GM21447 (cell line): Measurements from ENCODE around the gene ASPA.
"Not testable (repeated sequence)": the region's sequence is repeated elsewhere in the genome, so short reads cannot be mapped to it uniquely, and the experiment has no call there.

Experiments
- ATAC-seq: cut with Tn5 transposase; IDR thresholded peaks from one replicate; pipeline ENCODE4 v1.9.1; 2021; ENCODE audit not compliant: unreplicated experiment

Gene ASPA

GRCh38 chr17:3475812-3476610 is at the start of gene ASPA:
TSS of gene ASPA (plus strand) at chr17:3475997. CDS start at chr17:3476160, 163 bp downstream.
- no peak for ATAC-seq

DNA sequence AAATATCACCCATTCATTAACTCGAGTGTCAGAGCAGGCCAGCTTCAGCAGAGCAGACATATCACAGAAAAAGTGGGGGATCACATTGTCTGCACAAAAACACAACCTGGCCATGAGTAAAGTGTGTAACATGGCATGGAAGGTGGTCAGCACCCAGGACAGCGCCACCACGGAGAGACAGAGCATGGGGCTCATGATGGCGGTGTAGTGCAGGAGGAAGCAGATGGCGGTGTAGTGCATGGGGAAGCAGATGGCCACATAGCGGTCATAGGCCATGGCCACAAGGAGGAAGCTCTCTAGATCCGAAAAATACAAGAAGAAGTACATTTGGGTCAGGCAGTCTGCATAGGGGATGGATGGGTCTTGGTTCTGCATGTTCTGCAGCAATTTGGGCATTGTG is 42.6 kb upstream of the ASPA start:
- ATAC-seq = not testable (repeated sequence)

- no peak for ATAC-seq
These were observed 42.1 kb upstream of the ASPA start, which contains the start of gene OR1E2 for GRCh38 chr17:3433741-3434140. TSS of gene OR1E2 (minus strand) at chr17:3433841. CDS start at chr17:3433841, 0 bp downstream.

DNA sequence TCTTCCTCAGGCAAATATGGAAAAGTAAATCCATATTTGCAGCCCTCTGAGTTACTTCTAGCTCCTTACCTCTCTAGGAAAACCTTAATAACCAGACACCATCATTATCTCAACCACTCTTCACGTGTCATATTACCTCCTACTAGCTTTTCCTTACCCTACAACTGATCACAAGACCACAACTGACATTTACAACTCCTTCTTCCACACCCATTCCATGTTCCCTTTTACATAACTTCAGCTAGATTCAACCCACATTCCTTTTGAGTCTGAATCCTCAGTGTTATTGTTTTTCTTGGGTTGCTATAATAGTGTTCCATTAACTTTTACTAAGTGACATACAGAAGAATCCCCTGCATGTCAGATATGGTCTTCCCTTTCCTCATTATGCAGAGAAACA is 37.4 kb upstream of the ASPA start:
- no peak for ATAC-seq

- no peak for ATAC-seq
These were observed 35.3 kb upstream of the ASPA start for GRCh38 chr17:3440451-3440850.

GRCh38 chr17:3447625-3448024 is 28.2 kb upstream of the ASPA start:
- no peak for ATAC-seq

- no peak for ATAC-seq
These were observed 27.6 kb upstream of the ASPA start for GRCh38 chr17:3448059-3448665.

DNA sequence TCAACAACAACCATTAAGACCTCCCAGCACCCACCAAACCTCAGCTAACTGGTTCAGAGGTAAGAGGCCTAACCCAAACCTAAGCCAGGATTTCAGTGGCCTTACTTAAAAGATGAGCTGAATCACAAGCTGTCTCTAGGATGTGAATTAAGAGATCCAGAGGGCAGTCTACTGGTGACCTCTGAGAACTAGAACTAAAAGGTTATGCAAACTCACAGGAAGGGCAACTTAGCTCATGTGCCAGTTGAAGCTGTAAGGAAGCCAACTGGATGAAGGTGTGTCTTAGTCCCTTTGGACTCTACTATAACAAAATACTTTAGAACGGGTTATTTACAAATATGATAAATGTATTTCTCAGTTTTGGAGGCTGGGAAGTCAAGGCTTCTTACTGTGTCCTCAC is 9.4 kb upstream of the ASPA start:
- not testable (repeated sequence) for ATAC-seq

DNA sequence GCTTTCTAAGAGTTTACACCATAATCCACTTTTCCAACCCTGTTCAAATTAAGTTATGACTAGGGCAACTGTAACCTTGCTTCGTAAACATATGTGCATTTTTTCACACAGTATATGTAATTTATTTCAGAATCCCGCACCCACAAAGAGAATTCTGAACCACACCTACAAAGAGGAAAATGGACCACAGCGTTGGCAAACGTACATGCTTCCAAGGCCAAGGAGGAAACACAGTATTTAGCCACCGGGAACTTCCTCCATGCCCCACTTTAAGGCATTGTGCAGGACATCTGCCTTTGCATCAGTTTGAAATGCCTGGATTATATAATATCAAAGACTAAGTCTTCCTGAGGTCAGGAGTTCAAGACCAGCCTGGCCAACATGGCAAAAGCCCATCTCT is 6.3 kb upstream of the ASPA start:
- no peak for ATAC-seq

- ATAC-seq = no peak
These were observed 4.2 kb upstream of the ASPA start, which contains the start of gene SPATA22 for GRCh38 chr17:3471599-3471998. TSS of gene SPATA22 (minus strand) at chr17:3471819. CDS start at chr17:3469325, 2,494 bp downstream.

DNA sequence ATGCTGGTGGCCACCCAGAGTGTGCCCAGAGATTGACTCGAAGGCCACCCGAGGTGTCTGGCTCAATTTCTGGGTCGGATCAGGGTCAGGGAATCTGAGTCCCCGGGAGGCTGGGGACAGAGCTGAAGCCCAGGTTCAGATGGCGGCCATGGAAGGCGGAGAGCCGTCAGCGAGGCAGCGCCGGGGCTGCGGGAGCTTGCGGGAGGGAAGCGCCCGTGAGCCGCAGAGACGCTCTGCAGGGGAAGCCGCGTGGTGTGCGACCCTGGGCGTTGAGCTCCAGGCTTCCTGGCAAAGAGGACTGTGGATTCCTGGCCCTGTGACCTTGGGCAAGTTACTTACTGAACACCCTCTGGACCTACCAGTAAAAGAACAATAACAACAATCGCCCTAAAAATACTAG is 3.7 kb upstream of the ASPA start:
- ATAC-seq = no peak

DNA sequence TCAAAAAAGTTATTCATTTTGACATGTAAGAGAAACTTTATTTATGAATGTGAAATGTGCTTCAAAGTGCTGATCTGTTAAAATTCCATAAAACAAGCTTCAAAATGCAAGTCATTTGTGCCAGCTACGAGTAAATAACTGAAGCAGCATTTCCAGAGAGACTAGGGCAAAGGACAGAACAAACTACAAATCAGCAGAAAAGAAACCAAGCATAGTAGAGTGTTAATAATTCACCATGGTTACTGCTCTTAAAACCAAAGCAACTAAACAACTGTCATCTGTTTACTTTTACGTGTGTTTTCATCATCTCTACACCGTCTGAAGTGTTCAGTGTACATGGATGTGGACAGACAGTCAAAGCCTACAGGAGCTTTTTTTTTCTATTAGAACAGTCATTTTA is 1.6 kb upstream of the ASPA start:
- ATAC-seq = no peak

GRCh38 chr17:3475251-3475685 is 529 bp upstream of the ASPA start:
- ATAC-seq = no peak

DNA sequence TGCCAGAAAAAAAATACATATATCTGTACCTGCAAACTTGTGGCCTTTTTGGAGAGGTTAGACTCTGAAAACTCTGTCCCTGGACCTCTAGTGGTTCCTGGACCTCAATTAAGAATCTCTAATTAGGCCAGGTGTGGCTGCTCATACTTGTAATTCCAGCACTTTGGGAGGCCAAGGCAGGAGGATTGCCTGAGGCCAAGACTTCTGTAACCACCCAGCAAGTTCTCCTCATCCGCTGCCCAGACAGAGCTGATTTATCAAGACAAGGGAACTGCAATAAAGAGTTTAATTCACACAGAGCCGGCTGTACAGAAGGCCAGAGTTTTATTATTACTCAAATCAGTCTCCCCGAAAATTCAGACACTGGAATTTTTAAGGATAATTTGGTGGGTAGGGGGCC is 4.2 kb downstream of the ASPA start:
- ATAC-seq = no peak

GRCh38 chr17:3482852-3483251 is 7.1 kb downstream of the ASPA start:
- ATAC-seq = no peak

DNA sequence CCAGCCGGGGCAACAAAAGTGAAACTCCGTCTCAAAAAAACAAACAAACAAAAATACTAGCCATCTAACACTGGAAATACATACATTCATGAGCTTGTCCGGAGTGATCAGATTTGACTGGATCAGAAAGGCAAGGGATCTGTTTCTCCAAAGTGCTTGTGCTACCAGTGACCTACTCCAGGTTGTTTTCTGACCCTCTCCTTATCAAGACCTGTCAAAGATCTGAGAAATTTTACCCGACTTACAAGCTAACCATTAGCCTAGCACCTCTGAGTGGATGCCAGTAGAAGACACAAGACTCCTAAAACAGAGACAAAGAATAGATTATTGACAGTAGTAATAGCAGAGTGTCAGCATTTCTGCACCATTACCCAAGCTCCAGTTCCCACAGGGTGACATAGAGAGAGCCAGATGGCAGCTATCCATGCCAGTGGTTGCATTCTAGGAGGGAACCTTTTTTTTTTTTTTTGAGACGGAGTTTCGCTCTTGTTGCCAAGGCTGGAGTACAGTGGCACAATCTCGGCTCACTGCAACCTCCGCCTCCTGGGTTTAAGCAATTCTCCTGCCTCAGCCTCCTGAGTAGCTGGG is 9.8 kb downstream of the ASPA start:
- ATAC-seq = no peak

DNA sequence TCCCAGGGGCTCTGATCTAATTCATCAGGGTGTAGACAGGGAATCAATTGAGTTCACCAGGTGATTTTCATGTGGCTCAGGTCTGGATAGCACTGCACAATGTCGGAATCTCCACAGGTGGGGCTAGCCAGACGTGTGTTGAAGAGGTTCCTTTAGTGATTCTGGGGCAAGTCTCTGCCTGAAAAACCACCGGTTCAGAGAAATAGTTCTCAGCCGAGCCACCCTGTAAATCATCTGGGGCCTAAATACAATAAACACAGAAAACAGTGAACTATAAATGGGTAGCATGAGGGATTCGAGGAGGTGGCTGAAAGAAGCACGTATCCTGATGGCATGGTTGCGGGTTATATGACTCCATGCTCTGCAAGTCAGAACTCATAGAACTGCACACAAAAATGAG is 21.3 kb downstream of the ASPA start:
- ATAC-seq = no peak

DNA sequence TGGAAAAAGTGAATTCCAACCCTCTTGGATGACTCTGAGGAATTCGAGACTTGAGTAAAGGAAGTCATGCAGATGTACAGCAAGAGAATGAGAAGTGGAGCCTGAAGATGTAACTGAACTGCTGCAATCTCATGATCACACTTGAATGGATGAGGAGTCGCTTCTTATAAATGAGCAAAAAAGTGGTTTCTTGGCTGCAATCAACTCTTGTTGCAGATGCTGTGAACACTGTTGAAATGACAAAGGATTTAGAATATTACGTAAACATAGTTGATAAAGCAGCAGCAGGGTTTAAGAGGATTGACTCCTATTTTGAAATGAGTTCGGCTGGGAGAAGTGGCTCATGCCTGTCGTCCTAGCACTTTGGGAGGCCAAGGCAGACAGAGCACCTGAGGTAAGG is 25.5 kb downstream of the ASPA start:
- ATAC-seq = no peak

- ATAC-seq = no peak
These were observed 26.7 kb downstream of the ASPA start for GRCh38 chr17:3502466-3502865.

GRCh38 chr17:3503285-3503684 is 27.5 kb downstream of the ASPA start:
- ATAC-seq = no peak

DNA sequence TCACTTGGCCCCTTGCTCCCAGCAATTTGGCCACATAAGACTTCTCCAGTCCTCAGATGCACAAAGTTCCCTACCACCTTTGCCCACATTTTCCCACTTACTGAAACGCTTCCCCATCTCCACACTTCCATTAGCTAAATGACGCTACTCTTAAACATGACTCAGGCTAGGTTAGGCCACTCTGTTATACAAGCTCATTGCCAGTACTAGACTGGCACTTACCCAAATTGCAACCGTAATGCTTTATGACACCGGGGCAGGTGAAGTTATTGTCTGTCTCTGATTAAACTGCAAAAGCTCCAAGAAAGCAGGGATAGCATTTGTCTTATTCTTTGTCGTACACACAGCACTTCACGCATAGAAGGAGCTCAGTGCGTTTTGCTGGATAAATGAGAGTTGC is 29.2 kb downstream of the ASPA start:
- no peak for ATAC-seq

GRCh38 chr17:3506054-3506453 is 30.3 kb downstream of the ASPA start:
- ATAC-seq = no peak
